Large intestine (tissue), 3 donors: Measurements from ENCODE around the gene SEMA5B. TPM values are rescaled to one million over a fixed set of nuclear protein-coding genes. Genes with fewer than 3 reads are reported as not detected.

Experiments used
- DNase-seq, 2 donors: peaks; one replicate each; pipeline versions ENCODE4 v3.0.0 to v3.0.0-alpha.2; 2013
- H3K27ac ChIP-seq: one replicate; pipeline ENCODE4 v1.5.1; 2013; ENCODE audit warnings: low read length
- H3K27me3 ChIP-seq: 2 replicates; pipeline ENCODE4 v1.6.1; 2013; ENCODE audit warnings: low read length; ENCODE audit not compliant: control insufficient read depth, insufficient read depth
- H3K36me3 ChIP-seq: 2 replicates; pipeline ENCODE4 v1.6.1; 2013; ENCODE audit warnings: low read length; ENCODE audit not compliant: control insufficient read depth, insufficient read depth
- H3K4me1 ChIP-seq: one replicate; pipeline ENCODE4 v1.6.1; 2013; ENCODE audit warnings: low read length; ENCODE audit not compliant: control insufficient read depth, insufficient read depth
- H3K4me3 ChIP-seq: one replicate; pipeline ENCODE4 v1.5.1; 2013; ENCODE audit warnings: low read length
- H3K9me3 ChIP-seq: one replicate; pipeline ENCODE4 v1.6.1; 2013; ENCODE audit warnings: mild to moderate bottlenecking, low read depth, low read length, moderate library complexity; ENCODE audit not compliant: control insufficient read depth
- WGBS: methylation state at CpG from one replicate; pipeline ENCODE4 v1.1.5; 2013; ENCODE audit warnings: low lambda C conversion rate; ENCODE audit not compliant: insufficient coverage; 5-methylcytosine and 5-hydroxymethylcytosine counted together
- polyA plus RNA-seq: library from polyadenylated mRNA; unstranded; fragments of 120-200 nt; gene quantifications from one replicate; pipeline ENCODE4 v1.2.1, GENCODE V29; 2013

Gene SEMA5B
- polyA plus RNA-seq, 1 donor = 5.4 TPM

DNA sequence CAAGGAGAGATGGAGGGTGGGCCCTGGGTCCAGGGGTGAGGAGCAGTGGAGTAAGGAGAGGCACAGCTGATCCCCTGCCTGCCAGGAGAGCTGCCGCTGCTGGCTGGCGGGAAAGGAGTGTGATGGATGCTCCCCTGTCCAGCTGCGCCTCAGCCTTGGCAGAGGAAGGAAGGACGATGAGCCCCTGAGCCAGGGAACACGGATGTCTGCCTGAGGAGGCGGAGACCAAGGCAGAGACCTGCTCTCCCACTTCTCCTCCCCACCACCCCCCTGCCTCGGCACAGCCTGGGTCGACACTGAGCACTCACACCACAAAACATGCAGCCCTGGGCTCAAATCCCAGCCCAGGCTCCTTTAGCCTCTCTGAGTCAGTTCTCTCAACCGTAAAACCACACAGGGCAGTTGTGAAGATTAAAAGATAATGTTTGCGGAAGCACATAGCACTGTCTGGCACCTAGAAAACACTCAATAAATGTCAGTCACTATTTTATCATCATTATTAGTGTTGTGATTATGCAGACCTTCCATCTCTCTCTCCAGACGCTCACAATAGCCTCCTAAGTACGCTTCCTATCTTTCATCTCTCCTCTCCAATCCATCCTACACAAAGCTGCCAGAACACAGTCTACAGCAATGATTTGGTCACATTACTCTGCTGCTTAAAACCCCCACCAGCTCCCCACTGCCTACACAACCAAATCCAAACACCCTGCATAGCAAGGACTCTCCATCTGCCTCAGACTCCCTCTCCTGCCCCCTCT, 52.2 kb downstream of the SEMA5B start:
- Histone ChIP-seq H3K27me3 (no peaks in the 10 kb centered on the region), H3K4me1 (peaks cover 4% of the 10 kb centered on the region), H3K27ac (peak overlapping the region; percentile 52), H3K9me3 (no peaks in the 10 kb centered on the region), H3K36me3 (no peaks in the 10 kb centered on the region), H3K4me3 (no peak overlapping the region)
- WGBS = no CpG with 5 or more reads among the region's 12 CpGs
- DNase-seq = peak; percentile 21 to 40

DNA sequence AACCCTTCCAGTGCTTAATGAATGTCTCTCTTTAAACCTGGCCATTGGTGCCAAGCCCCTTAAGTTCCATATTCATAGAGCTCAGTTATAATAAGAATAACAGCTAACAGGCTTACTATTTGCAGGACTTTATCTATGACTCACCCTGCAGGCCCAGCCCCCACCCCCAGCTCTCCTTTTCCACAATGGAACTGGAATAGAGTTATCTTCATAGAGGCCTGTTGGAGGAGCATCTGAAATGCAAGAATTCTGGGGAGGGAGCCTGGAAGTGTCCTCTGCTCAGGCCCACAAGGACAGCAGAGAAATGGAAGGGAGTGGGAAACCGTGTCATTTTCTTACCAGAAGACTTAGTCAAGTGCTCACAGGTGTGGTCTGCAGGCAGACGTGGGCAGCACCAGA, 52.8 kb downstream of the SEMA5B start:
- no CpG with 5 or more reads among the region's 2 CpGs for WGBS
- H3K27ac ChIP-seq = peak overlapping the region; percentile 52
- H3K27me3 ChIP-seq = peaks cover 2% of the 10 kb centered on the region
- no peaks in the 10 kb centered on the region for H3K9me3 ChIP-seq
- no peaks in the 10 kb centered on the region for H3K36me3 ChIP-seq
- no peak overlapping the region for H3K4me3 ChIP-seq
- peak in 1 of 2 donors; percentile 18 for DNase-seq
- peaks cover 7% of the 10 kb centered on the region for H3K4me1 ChIP-seq

DNA sequence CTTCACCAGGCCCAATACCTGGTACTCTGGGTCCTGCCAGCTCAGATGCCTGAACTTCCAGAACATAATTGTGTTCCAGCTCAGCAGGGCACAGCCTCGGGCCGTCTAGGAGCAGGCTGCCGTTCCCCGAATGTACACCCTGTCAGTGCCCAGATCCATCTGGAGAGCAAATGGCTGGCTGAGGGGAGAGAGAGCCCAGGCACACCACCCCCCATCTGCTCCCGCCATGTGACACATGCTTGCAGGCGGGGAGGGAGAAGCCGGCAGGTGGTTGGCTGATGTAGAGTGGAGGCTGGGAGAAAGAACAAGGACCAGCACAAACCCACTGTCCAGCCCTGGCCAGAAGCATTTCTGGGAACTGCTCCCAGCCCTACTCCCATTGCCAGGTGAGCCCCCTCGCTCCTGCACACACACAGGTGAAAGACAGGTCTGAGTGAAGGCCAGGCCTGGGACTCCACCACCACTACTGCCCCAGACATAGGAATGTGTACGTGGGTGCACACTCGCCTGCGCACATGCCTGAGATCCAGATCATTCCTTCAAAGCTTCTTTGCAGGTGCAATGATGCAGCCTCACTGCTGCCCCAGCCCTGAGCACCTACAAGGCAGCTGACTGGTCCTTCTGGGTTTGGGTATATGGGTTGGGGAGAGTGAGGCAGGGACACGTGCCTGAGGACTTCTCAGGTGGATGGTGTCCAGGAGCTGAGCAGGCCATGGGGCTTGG, 53.5 kb downstream of the SEMA5B start:
- H3K27ac ChIP-seq = no peak overlapping the region
- H3K4me1 ChIP-seq = peaks cover 7% of the 10 kb centered on the region
- no peak overlapping the region for H3K4me3 ChIP-seq
- peaks cover 2% of the 10 kb centered on the region for H3K27me3 ChIP-seq
- WGBS = no CpG with 5 or more reads among the region's 12 CpGs
- no peaks in the 10 kb centered on the region for H3K9me3 ChIP-seq
- no peaks in the 10 kb centered on the region for H3K36me3 ChIP-seq
- no peak for DNase-seq

- Histone ChIP-seq H3K9me3 (no peaks in the 10 kb centered on the region), H3K27me3 (peaks cover 2% of the 10 kb centered on the region), H3K27ac (no peak overlapping the region), H3K4me1 (peaks cover 7% of the 10 kb centered on the region), H3K4me3 (no peak overlapping the region), H3K36me3 (no peaks in the 10 kb centered on the region)
- no CpG with 5 or more reads among the region's 1 CpG for WGBS
- DNase-seq = no peak
Measured at GRCh38 chr3:122972141-122972540, 55.4 kb downstream of the SEMA5B start.

DNA sequence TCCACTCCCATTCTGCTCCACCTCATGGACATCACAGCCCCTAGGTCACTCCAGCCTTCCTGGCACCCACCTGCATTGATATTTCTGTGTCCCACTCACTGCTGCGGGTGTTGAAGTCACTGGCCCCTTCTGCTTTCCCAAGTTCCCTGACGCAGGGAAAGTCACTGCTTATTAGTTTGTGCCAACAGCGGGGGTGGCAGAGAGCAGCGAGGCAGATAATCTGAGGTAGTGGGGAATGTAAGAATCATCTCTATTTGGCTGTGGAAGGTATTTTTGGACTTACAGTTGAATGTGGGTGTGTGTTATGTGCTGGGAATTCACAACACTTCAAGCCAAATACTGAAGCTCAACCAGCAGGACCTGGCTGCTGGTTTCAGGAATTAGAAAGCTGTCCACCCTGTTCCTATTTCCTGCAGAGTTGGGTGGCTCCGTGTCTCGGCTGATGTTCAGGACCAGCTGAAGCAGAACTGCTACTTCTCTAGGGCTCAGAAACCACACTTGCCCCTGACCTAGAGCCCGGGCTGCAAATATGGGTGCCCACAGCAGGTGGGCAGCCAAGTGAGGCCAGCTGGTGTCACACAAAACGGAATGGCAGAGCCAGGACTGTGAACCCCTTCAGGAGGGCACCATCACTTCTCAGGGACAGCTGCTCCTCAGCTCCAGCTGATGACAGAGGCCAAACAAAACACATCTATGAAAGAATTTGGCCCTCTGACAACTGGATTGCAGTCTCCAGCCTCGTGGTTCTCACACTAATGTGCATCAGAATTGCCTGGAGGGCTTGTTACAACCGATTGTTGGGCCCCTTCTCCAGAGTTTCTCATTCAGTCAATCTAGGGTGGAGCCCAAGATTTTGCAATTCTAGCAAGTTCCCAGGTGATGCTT, 57.7 kb downstream of the SEMA5B start:
- peaks cover 3% of the 10 kb centered on the region for H3K4me1 ChIP-seq
- WGBS = no CpG with 5 or more reads among the region's 10 CpGs
- no peak overlapping the region for H3K27ac ChIP-seq
- no peak for DNase-seq
- no peaks in the 10 kb centered on the region for H3K9me3 ChIP-seq
- H3K4me3 ChIP-seq = no peak overlapping the region
- H3K36me3 ChIP-seq = no peaks in the 10 kb centered on the region
- peaks cover 5% of the 10 kb centered on the region for H3K27me3 ChIP-seq

DNA sequence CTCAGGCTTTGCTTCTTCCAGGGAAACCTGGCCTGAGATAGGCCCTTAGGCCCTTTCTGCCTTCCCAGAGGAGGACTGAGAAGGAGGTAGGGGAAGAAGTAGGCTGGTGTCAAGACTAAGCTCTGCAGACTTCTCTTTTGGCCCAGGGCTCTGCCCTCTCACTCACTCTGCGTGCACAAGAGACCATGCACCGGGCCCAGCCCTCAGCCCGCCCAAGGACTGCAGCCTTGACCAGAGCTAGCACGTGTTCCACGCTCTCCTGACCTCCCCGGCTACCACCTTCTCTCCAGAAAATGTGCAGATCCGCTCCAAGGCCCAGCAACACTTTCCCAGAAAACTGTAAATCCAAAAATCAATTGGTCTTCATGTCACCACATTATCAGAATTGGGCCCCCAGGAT, 59.8 kb downstream of the SEMA5B start:
- H3K4me1 ChIP-seq = peaks cover 3% of the 10 kb centered on the region
- WGBS = no CpG with 5 or more reads among the region's 7 CpGs
- H3K36me3 ChIP-seq = no peaks in the 10 kb centered on the region

GRCh38 chr3:122967356-122967755, 60.2 kb downstream of the SEMA5B start:
- Histone ChIP-seq H3K4me3 (no peak overlapping the region), H3K27me3 (peaks cover 5% of the 10 kb centered on the region), H3K4me1 (peaks cover 3% of the 10 kb centered on the region), H3K27ac (no peak overlapping the region), H3K9me3 (no peaks in the 10 kb centered on the region), H3K36me3 (no peaks in the 10 kb centered on the region)
- no peak for DNase-seq
- no CpG with 5 or more reads among the region's 4 CpGs for WGBS

More for the DNA sequence above, 59.8 kb downstream of the SEMA5B start:
- no peak for DNase-seq
- peaks cover 5% of the 10 kb centered on the region for H3K27me3 ChIP-seq
- no peak overlapping the region for H3K27ac ChIP-seq
- H3K9me3 ChIP-seq = no peaks in the 10 kb centered on the region
- no peak overlapping the region for H3K4me3 ChIP-seq

- H3K27ac ChIP-seq = no peak overlapping the region
- no peak for DNase-seq
- H3K9me3 ChIP-seq = no peaks in the 10 kb centered on the region
Measured at GRCh38 chr3:122966045-122966444, 61.5 kb downstream of the SEMA5B start.

DNA sequence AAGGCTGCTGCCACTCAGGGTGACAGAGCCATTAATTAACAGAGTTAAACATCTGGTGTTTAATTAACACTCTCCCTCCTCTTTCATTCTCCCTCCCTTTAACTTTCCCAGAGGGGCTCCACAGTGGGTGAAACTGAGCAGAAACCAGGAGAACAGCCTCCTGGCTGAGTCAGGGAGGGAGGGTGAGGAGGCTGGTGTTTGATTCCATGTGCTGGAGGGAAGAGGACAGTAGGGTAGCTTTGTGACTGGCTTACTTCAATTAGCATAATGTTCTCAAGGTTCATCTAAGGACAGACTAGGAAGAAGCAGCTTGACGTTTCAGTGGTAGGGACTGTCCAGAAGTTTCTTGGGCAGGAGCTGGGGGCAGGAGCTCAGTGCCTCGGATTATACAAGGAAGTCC, 62.8 kb downstream of the SEMA5B start:
- Histone ChIP-seq H3K27ac (no peak overlapping the region), H3K27me3 (peaks cover 9% of the 10 kb centered on the region), H3K4me1 (no peaks in the 10 kb centered on the region), H3K9me3 (no peaks in the 10 kb centered on the region), H3K36me3 (no peaks in the 10 kb centered on the region), H3K4me3 (no peak overlapping the region)
- DNase-seq = no peak
- WGBS = no CpG with 5 or more reads among the region's 2 CpGs

More at GRCh38 chr3:122966045-122966444, 61.5 kb downstream of the SEMA5B start:
- peaks cover 11% of the 10 kb centered on the region for H3K27me3 ChIP-seq
- H3K4me3 ChIP-seq = no peak overlapping the region
- H3K4me1 ChIP-seq = peaks cover 3% of the 10 kb centered on the region
- no peaks in the 10 kb centered on the region for H3K36me3 ChIP-seq

GRCh38 chr3:122962149-122962548, 65.4 kb downstream of the SEMA5B start:
- H3K9me3 ChIP-seq = no peaks in the 10 kb centered on the region
- peaks cover 9% of the 10 kb centered on the region for H3K27me3 ChIP-seq
- H3K4me1 ChIP-seq = peaks cover 3% of the 10 kb centered on the region
- DNase-seq = no peak
- no peaks in the 10 kb centered on the region for H3K36me3 ChIP-seq
- H3K27ac ChIP-seq = no peak overlapping the region
- H3K4me3 ChIP-seq = no peak overlapping the region
- 43% methylated on average over 5 of the region's 9 CpGs for WGBS
